Loucy (cell line): ENCODE results near the gene TBC1D1.

Experiments used
- CTCF ChIP-seq: fragments of 200-600 bp; sonication (generic); conservative IDR thresholded peaks from 2 replicates; pipeline ENCODE4 v1.5.1; 2014; ENCODE audit warnings: mild to moderate bottlenecking, antibody characterized with exemption, low read length
- EZH2phosphoT487 ChIP-seq: fragments of 200-600 bp; IDR thresholded peaks from 2 replicates; pipeline ENCODE4 v1.6.1; 2018; ENCODE audit warnings: antibody characterized with exemption, mild to moderate bottlenecking, moderate library complexity, borderline replicate concordance

GRCh38 chr4:38013461-38014366 is 122.8 kb downstream of the TBC1D1 start:
- TF ChIP-seq CTCF (no peak), EZH2phosphoT487 (no peak)
